Activated CD8-positive, alpha-beta T cell treated with anti-CD3 and anti-CD28 coated beads for 36 hours (primary cell): ENCODE results near the gene MYEOV. TPM values are rescaled to one million over a fixed set of nuclear protein-coding genes. Genes with fewer than 3 reads are reported as not detected.

Experiments used
- ATAC-seq: fragments of 200-7000 bp; cut with Tn5 transposase; one replicate; pipeline ENCODE4 v1.10.0; 2021; ENCODE audit warnings: mild to moderate bottlenecking, moderate library complexity
- CTCF ChIA-PET: fragments of 350-600 bp; sonication (Branson Sonifier 250); formaldehyde crosslinking; loops from one replicate; lab custom pipeline; 2021; ENCODE audit warnings: antibody characterized with exemption; lab: Charles Lee
- POLR2A ChIA-PET: fragments of 350-600 bp; sonication (Branson Sonifier 250); formaldehyde crosslinking; loops from one replicate; lab custom pipeline; 2021; ENCODE audit warnings: antibody characterized with exemption; lab: Charles Lee
- DNase-seq: peaks from one replicate; pipeline ENCODE4 v3.0.0-alpha.2; 2020
- H3K27ac Mint-ChIP-seq: one replicate; pipeline ENCODE4 v1.8.0; 2021; ENCODE audit warnings: mild to moderate bottlenecking, mixed read lengths
- H3K27me3 Mint-ChIP-seq: one replicate; pipeline ENCODE4 v1.8.0; 2021; ENCODE audit warnings: mixed read lengths
- H3K36me3 Mint-ChIP-seq: one replicate; pipeline ENCODE4 v1.8.0; 2021; ENCODE audit warnings: low read depth, mixed read lengths
- H3K4me1 Mint-ChIP-seq: one replicate; pipeline ENCODE4 v1.8.0; 2021; ENCODE audit warnings: low read depth, mixed read lengths
- H3K4me3 Mint-ChIP-seq: one replicate; pipeline ENCODE4 v1.8.0; 2021; ENCODE audit warnings: mild to moderate bottlenecking, moderate library complexity, mixed read lengths
- H3K9me3 Mint-ChIP-seq: one replicate; pipeline ENCODE4 v1.8.0; 2021; ENCODE audit warnings: mixed read lengths
- intact Hi-C: fragments of 100-400 bp; cut with micrococcal nuclease; formaldehyde crosslinking; loops from one replicate; pipeline ENCODE4 v1.10.0; 2022
- total RNA-seq, 2 experiments: library from RNA; stranded (reverse); gene quantifications; one replicate each; pipeline ENCODE4 v1.2.3, GENCODE V29; 2021
- TF ChIP-seq, protein P1 (sequence below): fragments of 200-600 bp; IDR thresholded peaks from one replicate; pipeline ENCODE4 v1.8.0; 2022; ENCODE audit warnings: antibody characterized with exemption, mild to moderate bottlenecking

The MYEOV gene
- total RNA-seq, 2 experiments from 2014 or later = not detected

DNA sequence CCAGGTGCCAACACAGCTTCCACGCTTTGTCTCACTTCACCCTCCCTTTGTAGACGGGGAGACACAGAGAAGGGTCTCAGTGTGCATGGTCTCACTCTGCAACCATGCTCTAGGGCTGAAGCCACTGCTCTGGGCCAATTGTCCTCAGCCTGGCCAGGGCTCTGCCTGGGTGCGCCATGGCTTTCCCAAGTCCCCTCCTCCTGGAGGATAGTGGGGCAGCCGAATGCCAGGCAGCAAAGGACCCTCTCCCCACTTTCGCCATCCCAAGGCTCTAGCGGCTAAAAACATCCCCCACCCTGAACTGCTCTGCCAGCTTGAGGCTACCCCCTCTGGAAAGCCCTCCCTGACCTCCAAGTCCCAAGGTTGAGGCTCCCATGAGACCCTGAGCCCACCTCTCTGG lies 20.4 kb upstream of the MYEOV start:
- ChIA-PET POLR2A (interaction anchor here (0.8 kb wide), 1 partner anchor 23 kb away, joined by 3 read pairs; no protein-coding TSS in a partner anchor), CTCF (no interaction called here)
- Mint-ChIP-seq H3K36me3 (no peaks in the 10 kb centered on the region), H3K27ac (no peak overlapping the region), H3K4me3 (no peak overlapping the region), H3K27me3 (no peaks in the 10 kb centered on the region), H3K9me3 (no peaks in the 10 kb centered on the region), H3K4me1 (no peaks in the 10 kb centered on the region)
- intact Hi-C loops = no loop called here
- TF ChIP-seq, protein P1, sequence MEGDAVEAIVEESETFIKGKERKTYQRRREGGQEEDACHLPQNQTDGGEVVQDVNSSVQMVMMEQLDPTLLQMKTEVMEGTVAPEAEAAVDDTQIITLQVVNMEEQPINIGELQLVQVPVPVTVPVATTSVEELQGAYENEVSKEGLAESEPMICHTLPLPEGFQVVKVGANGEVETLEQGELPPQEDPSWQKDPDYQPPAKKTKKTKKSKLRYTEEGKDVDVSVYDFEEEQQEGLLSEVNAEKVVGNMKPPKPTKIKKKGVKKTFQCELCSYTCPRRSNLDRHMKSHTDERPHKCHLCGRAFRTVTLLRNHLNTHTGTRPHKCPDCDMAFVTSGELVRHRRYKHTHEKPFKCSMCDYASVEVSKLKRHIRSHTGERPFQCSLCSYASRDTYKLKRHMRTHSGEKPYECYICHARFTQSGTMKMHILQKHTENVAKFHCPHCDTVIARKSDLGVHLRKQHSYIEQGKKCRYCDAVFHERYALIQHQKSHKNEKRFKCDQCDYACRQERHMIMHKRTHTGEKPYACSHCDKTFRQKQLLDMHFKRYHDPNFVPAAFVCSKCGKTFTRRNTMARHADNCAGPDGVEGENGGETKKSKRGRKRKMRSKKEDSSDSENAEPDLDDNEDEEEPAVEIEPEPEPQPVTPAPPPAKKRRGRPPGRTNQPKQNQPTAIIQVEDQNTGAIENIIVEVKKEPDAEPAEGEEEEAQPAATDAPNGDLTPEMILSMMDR = no peak
- ATAC-seq (no peak), DNase-seq (no peak)

- Mint-ChIP-seq H3K4me1 (no peaks in the 10 kb centered on the region), H3K4me3 (no peak overlapping the region), H3K27me3 (no peaks in the 10 kb centered on the region), H3K36me3 (no peaks in the 10 kb centered on the region), H3K9me3 (no peaks in the 10 kb centered on the region), H3K27ac (no peak overlapping the region)
- ATAC-seq (no peak), DNase-seq (no peak)
- CTCF ChIA-PET = interaction anchor here (0.8 kb wide), 1 partner anchor 18 kb away, joined by 3 read pairs; no protein-coding TSS in a partner anchor
- POLR2A ChIA-PET = no interaction called here
- TF ChIP-seq, protein P1 = no peak
- intact Hi-C loops = no loop called here
Observed at GRCh38 chr11:69274531-69275016, 19.4 kb upstream of the MYEOV start.

GRCh38 chr11:69275178-69275577 lies 18.8 kb upstream of the MYEOV start:
- Mint-ChIP-seq H3K27me3 (no peaks in the 10 kb centered on the region), H3K9me3 (no peaks in the 10 kb centered on the region), H3K27ac (no peak overlapping the region), H3K36me3 (no peaks in the 10 kb centered on the region), H3K4me1 (no peaks in the 10 kb centered on the region), H3K4me3 (no peak overlapping the region)
- CTCF ChIA-PET = no interaction called here
- TF ChIP-seq, protein P1 = no peak
- intact Hi-C loops = no loop called here
- ATAC-seq (no peak), DNase-seq (no peak)
- POLR2A ChIA-PET = no interaction called here

DNA sequence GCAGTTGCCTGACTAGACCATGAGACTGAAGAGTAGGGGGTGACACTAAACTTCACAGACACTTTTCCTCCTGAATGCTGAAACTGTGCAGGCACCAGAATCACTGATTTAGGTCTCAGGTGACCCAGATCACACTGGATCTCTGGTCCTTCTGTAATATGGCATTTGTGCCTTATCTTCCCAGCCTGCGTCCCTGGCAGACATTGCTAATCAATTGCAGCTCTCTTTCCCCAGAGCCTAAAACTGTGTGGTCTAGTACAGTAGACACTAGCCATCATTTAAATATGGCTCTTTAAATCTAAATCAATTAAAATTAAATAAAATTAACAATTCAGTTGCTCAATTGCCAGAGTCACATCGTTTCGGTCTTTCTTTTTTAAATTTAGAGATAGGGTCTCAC lies 17.8 kb upstream of the MYEOV start:
- no peaks in the 10 kb centered on the region for H3K27me3 Mint-ChIP-seq
- H3K9me3 Mint-ChIP-seq = no peaks in the 10 kb centered on the region
- intact Hi-C loops = no loop called here
- ChIA-PET POLR2A (no interaction called here), CTCF (no interaction called here)
- H3K36me3 Mint-ChIP-seq = no peaks in the 10 kb centered on the region
- H3K27ac Mint-ChIP-seq = no peak overlapping the region
- DNase-seq = no peak
- H3K4me1 Mint-ChIP-seq = no peaks in the 10 kb centered on the region
- TF ChIP-seq, protein P1 = no peak
- no peak overlapping the region for H3K4me3 Mint-ChIP-seq
- ATAC-seq = no peak

DNA sequence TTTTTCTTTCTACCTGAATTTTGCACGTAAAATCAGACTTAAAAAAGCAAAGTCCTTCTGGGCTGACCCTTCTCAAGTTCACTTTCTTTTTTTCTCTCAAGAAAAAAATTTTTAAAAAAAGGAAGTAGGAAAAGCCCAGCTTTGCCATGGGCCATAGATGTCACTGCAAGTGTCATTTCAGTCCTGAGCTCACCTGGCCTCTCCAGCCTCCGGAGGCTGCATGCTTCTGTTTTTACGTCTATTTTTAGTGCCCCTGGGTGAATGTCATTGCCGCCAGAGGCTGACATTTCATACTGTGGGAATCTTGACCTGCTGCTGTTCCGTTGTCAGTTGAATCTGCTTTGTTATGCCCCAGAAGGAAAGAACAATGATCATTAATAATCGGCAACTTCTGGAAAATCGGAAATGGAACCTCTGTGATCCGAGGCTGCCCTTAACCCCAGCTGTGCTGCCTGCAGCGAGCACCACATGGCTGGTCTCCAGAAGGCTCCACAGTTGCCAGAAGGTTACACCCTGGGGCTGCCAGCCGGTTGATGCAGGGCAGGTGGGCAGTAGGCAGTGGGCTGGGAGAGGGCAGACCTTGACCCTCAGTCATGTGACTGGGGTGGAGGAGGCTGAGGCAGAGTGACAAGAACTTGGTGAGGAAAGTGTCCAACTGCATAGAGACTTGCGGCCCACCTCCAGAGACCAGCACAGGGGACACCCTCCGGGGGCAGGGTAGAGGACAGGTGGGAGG lies 16.7 kb upstream of the MYEOV start:
- Mint-ChIP-seq H3K9me3 (no peaks in the 10 kb centered on the region), H3K4me3 (no peak overlapping the region), H3K27ac (no peak overlapping the region), H3K4me1 (no peaks in the 10 kb centered on the region), H3K27me3 (no peaks in the 10 kb centered on the region), H3K36me3 (no peaks in the 10 kb centered on the region)
- no peak for ATAC-seq
- no peak for DNase-seq
- TF ChIP-seq, protein P1 = no peak
- intact Hi-C loops = no loop called here
- ChIA-PET CTCF (no interaction called here), POLR2A (no interaction called here)
